Fibroblast of lung (primary cell): ENCODE results near the gene INHA. TPM values are rescaled to one million over a fixed set of nuclear protein-coding genes. Genes with fewer than 3 reads are reported as not detected.

ENCODE experiments used
- DNase-seq, 2 donors: peaks; one replicate each; pipeline versions ENCODE4 v3.0.0 to v3.0.0-alpha.2; 2010; ENCODE audit warnings: low read depth in 2 of 2
- H2AFZ ChIP-seq: 2 replicates; pipeline ENCODE4 v1.5.1; 2012; ENCODE audit warnings: low read length, control low read depth, inconsistent platforms
- H3K27ac ChIP-seq: 2 replicates; pipeline ENCODE4 v1.5.1; 2011; ENCODE audit warnings: low read length, control low read depth; ENCODE audit not compliant: insufficient read depth
- H3K27me3 ChIP-seq: 2 replicates; pipeline ENCODE4 v1.5.1; 2011; ENCODE audit warnings: mild to moderate bottlenecking, low read length; ENCODE audit not compliant: control insufficient read depth, insufficient read depth
- H3K36me3 ChIP-seq: 2 replicates; pipeline ENCODE4 v1.5.1; 2011; ENCODE audit warnings: low read length; ENCODE audit not compliant: control insufficient read depth, insufficient read depth
- H3K4me1 ChIP-seq: 2 replicates; pipeline ENCODE4 v1.5.1; 2011; ENCODE audit warnings: low read length; ENCODE audit not compliant: control insufficient read depth, insufficient read depth; ENCODE audit errors: extremely low read depth
- H3K4me2 ChIP-seq: 2 replicates; pipeline ENCODE4 v1.5.1; 2011; ENCODE audit warnings: low read length, control low read depth; ENCODE audit not compliant: insufficient read depth; ENCODE audit errors: extremely low read depth
- H3K4me3 ChIP-seq, 4 experiments: fragments of 200-600 bp in 1 of 4; sonication (generic) in 1 of 4; replicated peaks in 1 of 4; 2 replicates each; pipeline ENCODE4 v1.5.1; 2011 to 2016; ENCODE audit warnings: low read length in 4 of 4, low read depth in 3 of 4, mild to moderate bottlenecking in 3 of 4, control low read depth in 2 of 4, inconsistent platforms in 1 of 4, mixed read lengths in 1 of 4; ENCODE audit not compliant: insufficient read depth in 1 of 4; ENCODE audit errors: control extremely low read depth in 1 of 4
- H3K79me2 ChIP-seq: 2 replicates; pipeline ENCODE4 v1.5.1; 2012; ENCODE audit warnings: mild to moderate bottlenecking, low read length, inconsistent platforms; ENCODE audit not compliant: control insufficient read depth, insufficient read depth
- H3K9ac ChIP-seq: 2 replicates; pipeline ENCODE4 v1.5.1; 2011; ENCODE audit warnings: mild to moderate bottlenecking, low read length, control low read depth; ENCODE audit not compliant: insufficient read depth
- H3K9me3 ChIP-seq: 2 replicates; pipeline ENCODE4 v1.5.1; 2012; ENCODE audit warnings: low read depth, low read length; ENCODE audit not compliant: control insufficient read depth, insufficient read depth
- H4K20me1 ChIP-seq: 2 replicates; pipeline ENCODE4 v1.5.1; 2011; ENCODE audit warnings: low read length; ENCODE audit not compliant: control insufficient read depth, insufficient read depth; ENCODE audit errors: extremely low read depth
- EZH2 ChIP-seq: IDR thresholded peaks from 2 replicates; pipeline ENCODE4 v1.5.1; 2012; ENCODE audit warnings: low read length, control low read depth, mild to moderate bottlenecking; ENCODE audit errors: missing control alignments
- polyA plus RNA-seq, 2 donors: library from polyadenylated mRNA; depleted of rRNA in 1 of 2; stranded (reverse) in 1 of 2; unstranded in 1 of 2; fragments of >200 nt; gene quantifications; 2 replicates each; pipeline ENCODE4 v1.2.1, GENCODE V29; 2011 to 2012; ENCODE audit warnings: missing spikeins in 1 of 2
- total RNA-seq: library from RNA; depleted of rRNA; stranded (reverse); fragments of >200 nt; gene quantifications from 2 replicates; pipeline ENCODE4 v1.2.1, GENCODE V29; 2014
- TF ChIP-seq, protein P1 (sequence below), 2 donors: IDR thresholded peaks in 1 of 2; conservative IDR thresholded peaks in 1 of 2; 1 replicate in 1 of 2; 2 replicates in 1 of 2; pipeline ENCODE4 v1.5.1; 2011 to 2012; ENCODE audit warnings: low read length in 2 of 2, control low read depth in 1 of 2, inconsistent platforms in 1 of 2, low read depth in 1 of 2, mild to moderate bottlenecking in 1 of 2

The INHA gene
- total and polyA plus RNA-seq, 2 donors (not counting 1 experiment from before 2014, with no cell fraction given): 0.15 to 0.50 TPM

DNA sequence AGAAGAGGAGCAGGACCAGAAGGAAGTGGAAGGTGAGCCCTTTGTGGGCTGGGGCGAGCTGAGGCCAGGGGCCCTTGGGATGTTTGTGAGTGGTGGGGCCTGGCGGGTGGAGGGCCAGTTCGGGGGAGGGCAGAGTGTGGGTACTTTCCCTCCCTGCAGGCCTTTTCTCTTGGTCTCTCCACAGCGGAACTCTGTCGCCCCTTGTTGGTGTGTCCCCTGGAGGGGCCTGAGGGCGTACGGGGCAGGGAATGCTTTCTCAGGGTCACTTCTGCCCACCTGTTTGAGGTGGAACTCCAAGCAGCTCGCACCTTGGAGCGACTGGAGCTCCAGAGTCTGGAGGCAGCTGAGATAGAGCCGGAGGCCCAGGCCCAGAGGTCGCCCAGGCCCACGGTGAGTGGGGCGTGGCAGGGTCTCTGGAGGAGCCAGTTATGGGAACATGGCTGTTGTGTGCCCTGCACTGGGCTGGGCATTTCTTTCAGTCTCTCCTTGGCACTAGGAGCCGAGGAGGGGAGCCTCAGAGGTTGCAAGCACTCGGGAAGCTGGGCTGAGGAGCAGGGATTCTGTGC is 36.4 kb downstream of the INHA start:
- no peaks in the 10 kb centered on the region for H4K20me1 ChIP-seq
- H3K9me3 ChIP-seq: no peaks in the 10 kb centered on the region
- DNase-seq: no peak
- peaks cover 5% of the 10 kb centered on the region for H3K36me3 ChIP-seq
- no peak overlapping the region for H3K9ac ChIP-seq
- no peaks in the 10 kb centered on the region for H3K27me3 ChIP-seq
- no peak overlapping the region for H3K4me3 ChIP-seq
- no peak overlapping the region for H3K27ac ChIP-seq
- no peak for TF ChIP-seq EZH2
- TF ChIP-seq, protein P1, sequence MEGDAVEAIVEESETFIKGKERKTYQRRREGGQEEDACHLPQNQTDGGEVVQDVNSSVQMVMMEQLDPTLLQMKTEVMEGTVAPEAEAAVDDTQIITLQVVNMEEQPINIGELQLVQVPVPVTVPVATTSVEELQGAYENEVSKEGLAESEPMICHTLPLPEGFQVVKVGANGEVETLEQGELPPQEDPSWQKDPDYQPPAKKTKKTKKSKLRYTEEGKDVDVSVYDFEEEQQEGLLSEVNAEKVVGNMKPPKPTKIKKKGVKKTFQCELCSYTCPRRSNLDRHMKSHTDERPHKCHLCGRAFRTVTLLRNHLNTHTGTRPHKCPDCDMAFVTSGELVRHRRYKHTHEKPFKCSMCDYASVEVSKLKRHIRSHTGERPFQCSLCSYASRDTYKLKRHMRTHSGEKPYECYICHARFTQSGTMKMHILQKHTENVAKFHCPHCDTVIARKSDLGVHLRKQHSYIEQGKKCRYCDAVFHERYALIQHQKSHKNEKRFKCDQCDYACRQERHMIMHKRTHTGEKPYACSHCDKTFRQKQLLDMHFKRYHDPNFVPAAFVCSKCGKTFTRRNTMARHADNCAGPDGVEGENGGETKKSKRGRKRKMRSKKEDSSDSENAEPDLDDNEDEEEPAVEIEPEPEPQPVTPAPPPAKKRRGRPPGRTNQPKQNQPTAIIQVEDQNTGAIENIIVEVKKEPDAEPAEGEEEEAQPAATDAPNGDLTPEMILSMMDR (conservative IDR thresholded peaks at IDR 0.05 in 1 of 2, IDR thresholded peaks at IDR 0.05 in 1 of 2; ENCODE audit: low read depth in 1 of 2, low read length in 2 of 2): no peak
- H3K4me2 ChIP-seq: no peak overlapping the region
- no peak overlapping the region for H2AFZ ChIP-seq
- no peaks in the 10 kb centered on the region for H3K79me2 ChIP-seq
- no peaks in the 10 kb centered on the region for H3K4me1 ChIP-seq

DNA sequence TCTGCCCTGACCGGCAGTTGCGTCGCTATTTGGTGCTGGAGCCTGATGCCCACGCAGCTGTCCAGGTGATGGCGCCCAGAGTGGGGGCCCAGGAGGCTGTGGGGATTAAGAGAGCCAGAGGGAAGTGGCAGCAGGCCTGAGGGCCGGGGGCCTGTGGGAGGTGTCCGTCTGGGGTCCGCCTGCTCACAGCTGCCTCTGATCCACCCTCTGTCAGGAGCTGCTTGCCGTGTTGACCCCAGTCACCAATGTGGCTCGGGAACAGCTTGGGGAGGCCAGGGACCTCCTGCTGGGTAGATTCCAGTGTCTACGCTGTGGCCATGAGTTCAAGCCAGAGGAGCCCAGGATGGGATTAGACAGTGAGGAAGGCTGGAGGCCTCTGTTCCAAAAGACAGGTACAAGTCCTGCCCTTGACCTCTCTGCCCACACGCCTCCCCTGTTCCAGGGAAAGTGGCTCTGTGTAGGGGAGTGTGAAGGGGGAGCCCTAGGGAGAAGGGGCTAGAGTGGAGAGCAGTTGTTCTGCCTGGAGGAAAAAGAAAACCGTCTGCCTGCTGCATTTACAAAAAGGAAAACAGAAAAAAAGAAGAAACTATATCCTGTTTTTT is 37.1 kb downstream of the INHA start:
- H3K27me3 ChIP-seq: no peaks in the 10 kb centered on the region
- no peaks in the 10 kb centered on the region for H3K79me2 ChIP-seq
- no peak overlapping the region for H3K27ac ChIP-seq
- H3K4me1 ChIP-seq: no peaks in the 10 kb centered on the region
- TF ChIP-seq, protein P1 (conservative IDR thresholded peaks at IDR 0.05 in 1 of 2, IDR thresholded peaks at IDR 0.05 in 1 of 2; ENCODE audit: low read depth in 1 of 2, low read length in 2 of 2): no peak
- TF ChIP-seq EZH2: no peak
- no peak for DNase-seq
- no peak overlapping the region for H2AFZ ChIP-seq
- no peaks in the 10 kb centered on the region for H3K9me3 ChIP-seq
- H3K9ac ChIP-seq: no peak overlapping the region
- H3K36me3 ChIP-seq: peaks cover 5% of the 10 kb centered on the region
- H4K20me1 ChIP-seq: no peaks in the 10 kb centered on the region
- H3K4me2 ChIP-seq: no peak overlapping the region
- H3K4me3 ChIP-seq: no peak overlapping the region

DNA sequence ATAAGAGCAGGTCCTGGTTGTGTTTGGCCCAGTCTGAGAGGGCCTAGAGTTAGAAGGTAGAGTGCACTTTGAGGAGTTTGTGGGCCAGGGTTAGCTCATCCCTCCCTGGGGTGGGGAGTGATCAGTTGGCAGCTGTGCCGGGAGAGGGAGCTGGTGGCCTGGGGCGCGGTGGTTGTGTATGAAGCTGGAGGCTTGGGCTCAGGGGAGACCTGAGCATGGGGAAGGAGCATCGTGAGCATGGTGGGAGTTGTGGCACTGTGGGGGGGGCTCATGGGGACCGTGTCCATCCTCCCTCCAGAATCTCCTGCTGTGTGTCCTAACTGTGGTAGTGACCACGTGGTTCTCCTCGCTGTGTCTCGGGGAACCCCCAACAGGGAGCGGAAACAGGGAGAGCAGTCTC is 39.2 kb downstream of the INHA start:
- DNase-seq: no peak
- no peaks in the 10 kb centered on the region for H3K27me3 ChIP-seq

More for the DNA sequence above, 39.2 kb downstream of the INHA start:
- peaks cover 11% of the 10 kb centered on the region for H3K36me3 ChIP-seq
- no peaks in the 10 kb centered on the region for H4K20me1 ChIP-seq
- H3K79me2 ChIP-seq: no peaks in the 10 kb centered on the region
- H3K9me3 ChIP-seq: no peaks in the 10 kb centered on the region
- no peak overlapping the region for H3K4me2 ChIP-seq
- no peak overlapping the region for H2AFZ ChIP-seq
- TF ChIP-seq, protein P1 (conservative IDR thresholded peaks at IDR 0.05 in 1 of 2, IDR thresholded peaks at IDR 0.05 in 1 of 2; ENCODE audit: low read depth in 1 of 2, low read length in 2 of 2): no peak
- TF ChIP-seq EZH2: no peak
- H3K4me3 ChIP-seq: no peak overlapping the region
- H3K4me1 ChIP-seq: no peaks in the 10 kb centered on the region
- no peak overlapping the region for H3K9ac ChIP-seq
- no peak overlapping the region for H3K27ac ChIP-seq
